Pancreas (tissue), 10 donors: ENCODE measurements around the gene NNT. TPM values are rescaled to one million over a fixed set of nuclear protein-coding genes. Genes with fewer than 3 reads are reported as not detected.
"Not testable (repeated sequence)": the region's sequence is repeated elsewhere in the genome, so short reads cannot be mapped to it uniquely, and the experiment has no call there.

Experiments used
- ATAC-seq, 4 donors: fragments of 200-7000 bp; cut with Tn5 transposase; one replicate each; pipeline versions ENCODE4 v1.8.0 to v1.9.1; 2020; ENCODE audit warnings: mild to moderate bottlenecking in 4 of 4, moderate library complexity in 4 of 4
- DNase-seq, 6 donors: peaks; one replicate each; pipeline ENCODE4 v3.0.0-alpha.2; 2020
- FAIRE-seq: peaks from 2 replicates; lab custom pipeline; 2012; peaks lifted over from hg19 to GRCh38; lab: Jason Lieb, UNC
- H3K27ac ChIP-seq, 4 donors: fragments of 200-600 bp; sonication (generic); 1 replicate in 3 of 4; 2 replicates in 1 of 4; pipeline versions ENCODE4 v1.5.0 to v1.8.0; 2020
- H3K27me3 ChIP-seq, 4 donors: fragments of 200-600 bp; one replicate each; pipeline ENCODE4 v1.8.0; 2021
- H3K36me3 ChIP-seq, 3 donors: fragments of 200-600 bp; sonication (generic) in 1 of 3; one replicate each; pipeline versions ENCODE4 v1.5.0 to v1.8.0; 2020 to 2021
- H3K4me1 ChIP-seq, 3 donors: fragments of 200-600 bp; one replicate each; pipeline ENCODE4 v1.8.0; 2021
- H3K4me3 ChIP-seq, 4 donors: fragments of 200-600 bp; sonication (generic) in 2 of 4; one replicate each; pipeline versions ENCODE4 v1.5.0 to v1.8.0; 2020 to 2021
- H3K9me3 ChIP-seq, 4 donors: fragments of 200-600 bp; one replicate each; pipeline ENCODE4 v1.8.0; 2021
- CTCF ChIP-seq, 4 donors: fragments of 200-600 bp; sonication (generic) in 3 of 4; IDR thresholded peaks; one replicate each; pipeline versions ENCODE4 v1.5.0 to v1.8.0; 2021; ENCODE audit warnings: antibody characterized with exemption in 4 of 4
- WGBS, 2 donors: extraction: QIAGEN DNeasy Blood & Tissue Kit; methylation state at CpG; one replicate each; pipeline ENCODE4 v1.1.7; 2013; 5-methylcytosine and 5-hydroxymethylcytosine counted together
- intact Hi-C, 3 donors: fragments of 100-400 bp; cut with DNase I; formaldehyde crosslinking; loops; one replicate each; pipeline versions ENCODE4 v1.11.1 to v1.14.2; 2022
- polyA plus RNA-seq, 2 donors: library from polyadenylated mRNA; stranded (reverse); fragments of 200-250 nt; gene quantifications; one replicate each; pipeline ENCODE4 v1.2.3, GENCODE V29; 2013
- total RNA-seq, 6 donors: library from RNA; stranded (reverse); fragmentation: NEBNext Ultra II Directional in 4 of 6; extraction: Animal tissue kit (Norgen Biotek cat#: 25700) in 4 of 6; gene quantifications; one replicate each; pipeline versions ENCODE4 v1.2.1 to v1.2.4, GENCODE V29; 2021 to 2023
- donor health status: healthy with polysubstance abuse.
- donor health status: DM: no; HTN: no; CAD: no; lungs with moderate emphysema.
- donor health status: DM: no; HTN: no; CAD: no.
- donor health status: control.
- donor health status: control.
- donor health status: Bipolar disorder and iron deficiency.
- donor health status: DM: yes; HTN: yes; CAD: no.
- donor health status: DM: no; HTN: no; CAD: no.
- donor health status: DM: no; HTN: no; CAD: no.
- donor health status: DM: yes; HTN: yes; CAD: no.

The NNT gene
- total RNA-seq (10 to 100 TPM; 27.1 to 48.0 (median 36.1) TPM), polyA plus RNA-seq (10 to 100 TPM in 1 of 2 donors, 1 to 10 TPM in 1; 6.1 to 13.3 TPM)

- TF ChIP-seq CTCF (IDR thresholded peaks at IDR 0.05): no peak
- Histone ChIP-seq H3K36me3 (no peaks in the 10 kb centered on the region), H3K4me1 (peaks cover 8 to 16% (median 14%) of the 10 kb centered on the region in 3 donors), H3K27me3 (no peaks in the 10 kb centered on the region), H3K4me3 (peak within 1 kb of the TSS; percentile 62 to 83 (median 69)), H3K27ac (peak within 1 kb of the TSS; percentile 84 to 91 (median 88)), H3K9me3 (no peaks in the 10 kb centered on the region)
- FAIRE-seq (no peak), ATAC-seq (peak; percentile 84 to 93 (median 88)), DNase-seq (peak; percentile 73 to 92 (median 80))
- WGBS, 2 donors: 0 to 1% methylated on average over 28 to 60 of the region's 60 CpGs
- intact Hi-C loops: no loop called here
Observed at GRCh38 chr5:43602461-43603343, at the start of gene NNT. NNT (plus strand) TSS chr5:43603180; CDS start chr5:43609196, 6,016 bp downstream.

- FAIRE-seq: no peak
- intact Hi-C loops: no loop called here
Observed at GRCh38 chr5:43553381-43553780, 49.6 kb upstream of the NNT start.

GRCh38 chr5:43554497-43554896 lies 48.5 kb upstream of the NNT start:
- Histone ChIP-seq H3K4me3 (peak overlapping the region in 1 of 4 donors; percentile 85), H3K4me1 (peaks cover 14 to 28% (median 22%) of the 10 kb centered on the region in 3 donors), H3K9me3 (no peaks in the 10 kb centered on the region), H3K27me3 (no peaks in the 10 kb centered on the region), H3K27ac (no peak overlapping the region), H3K36me3 (no peaks in the 10 kb centered on the region)
- ATAC-seq: no peak
- no peak for DNase-seq
- no peak for TF ChIP-seq CTCF (IDR thresholded peaks at IDR 0.05)
- intact Hi-C loops: no loop called here
- FAIRE-seq: no peak
- WGBS, 2 donors: 84 to 91% methylated on average over 1 of the region's 1 CpG

More at GRCh38 chr5:43553381-43553780, 49.6 kb upstream of the NNT start:
- no peak for TF ChIP-seq CTCF (IDR thresholded peaks at IDR 0.05)
- H3K27ac ChIP-seq: no peak overlapping the region
- ATAC-seq (no peak), DNase-seq (no peak)
- no peaks in the 10 kb centered on the region for H3K27me3 ChIP-seq
- WGBS, 2 donors: 54 to 79% methylated on average over 2 of the region's 2 CpGs
- no peak overlapping the region for H3K4me3 ChIP-seq
- no peaks in the 10 kb centered on the region for H3K36me3 ChIP-seq
- no peaks in the 10 kb centered on the region for H3K9me3 ChIP-seq
- H3K4me1 ChIP-seq: peaks cover 14 to 28% (median 22%) of the 10 kb centered on the region in 3 donors

GRCh38 chr5:43555895-43556606 lies 46.9 kb upstream of the NNT start:
- DNase-seq (peak; percentile 29 to 81 (median 66)), ATAC-seq (peak in 3 of 4 donors; percentile 1 to 57 (median 56)), FAIRE-seq (no peak)
- Histone ChIP-seq H3K27me3 (no peaks in the 10 kb centered on the region), H3K9me3 (no peaks in the 10 kb centered on the region), H3K4me1 (peaks cover 14 to 28% (median 22%) of the 10 kb centered on the region in 3 donors), H3K4me3 (peak overlapping the region; percentile 45 to 85 (median 80)), H3K36me3 (no peaks in the 10 kb centered on the region), H3K27ac (peak overlapping the region; percentile 88 to 96 (median 94))
- WGBS, 2 donors: 0 to 1% methylated on average over 44 of the region's 44 CpGs
- no peak for TF ChIP-seq CTCF (IDR thresholded peaks at IDR 0.05)
- intact Hi-C loops: no loop called here

GRCh38 chr5:43556607-43556856 lies 46.4 kb upstream of the NNT start:
- peak overlapping the region; percentile 45 to 85 (median 80) for H3K4me3 ChIP-seq
- ATAC-seq (peak; percentile 90 to 94 (median 92)), DNase-seq (peak in 2 of 6 donors; percentile 87 to 89)
- H3K27me3 ChIP-seq, FAIRE-seq, H3K9me3 ChIP-seq, H3K36me3 ChIP-seq, intact Hi-C loops: not testable (repeated sequence)
- H3K4me1 ChIP-seq: peaks cover 14 to 28% (median 22%) of the 10 kb centered on the region in 3 donors
- peak overlapping the region; percentile 88 to 96 (median 94) for H3K27ac ChIP-seq
- WGBS, 2 donors: 0% methylated on average over 2 to 29 of the region's 30 CpGs
